Colonic mucosa (tissue), 4 donors: ENCODE measurements around the gene GNAS. TPM values are rescaled to one million over a fixed set of nuclear protein-coding genes. Genes with fewer than 3 reads are reported as not detected.

Source experiments
- DNase-seq: peaks from one replicate; pipeline ENCODE4 v3.0.0-alpha.2; 2020
- H3K27ac ChIP-seq: fragments of 200-600 bp; one replicate; pipeline ENCODE4 v1.8.0; 2021
- H3K27me3 ChIP-seq: fragments of 200-600 bp; one replicate; pipeline ENCODE4 v1.8.0; 2021
- H3K36me3 ChIP-seq: fragments of 200-600 bp; one replicate; pipeline ENCODE4 v1.8.0; 2021
- H3K4me1 ChIP-seq: fragments of 200-600 bp; one replicate; pipeline ENCODE4 v1.8.0; 2021; ENCODE audit warnings: mild to moderate bottlenecking
- H3K4me3 ChIP-seq: fragments of 200-600 bp; one replicate; pipeline ENCODE4 v1.8.0; 2021
- H3K9ac ChIP-seq, 2 donors: one replicate each; pipeline ENCODE4 v1.7.0; 2013; ENCODE audit warnings: control low read depth in 2 of 2, low read depth in 2 of 2, low read length in 2 of 2
- H3K9me3 ChIP-seq: fragments of 200-600 bp; one replicate; pipeline ENCODE4 v1.8.0; 2021
- CTCF ChIP-seq: fragments of 200-600 bp; IDR thresholded peaks from one replicate; pipeline ENCODE4 v1.8.0; 2022; ENCODE audit warnings: antibody characterized with exemption, mild to moderate bottlenecking
- intact Hi-C: fragments of 100-400 bp; cut with DNase I; formaldehyde crosslinking; loops from one replicate; pipeline ENCODE4 v1.14.1; 2022
- total RNA-seq, 2 donors: library from RNA; stranded (reverse); fragmentation: NEBNext Ultra II Directional in 1 of 2; extraction: Animal tissue kit (Norgen Biotek cat#: 25700) in 1 of 2; gene quantifications; one replicate each; pipeline ENCODE4 v1.2.1, GENCODE V29; 2021
- donor health status: healthy.
- donor health status: DM: no; HTN: no; CAD: no.
- donor health status: DM: no; HTN: no; CAD: no.

GNAS gene
- total RNA-seq, 2 donors from 2014 or later = 683 to 715 TPM

- H3K4me3 ChIP-seq = no peak overlapping the region
- no peaks in the 10 kb centered on the region for H3K9me3 ChIP-seq
- intact Hi-C loops = no loop called here
- H3K36me3 ChIP-seq = no peaks in the 10 kb centered on the region
- no peaks in the 10 kb centered on the region for H3K4me1 ChIP-seq
- no peaks in the 10 kb centered on the region for H3K27me3 ChIP-seq
- TF ChIP-seq CTCF = no peak
- no peak for DNase-seq
- H3K9ac ChIP-seq = no peak overlapping the region
- no peak overlapping the region for H3K27ac ChIP-seq
Measured at GRCh38 chr20:58810879-58811250, 41.7 kb upstream of the GNAS start.

GRCh38 chr20:58811334-58811733, 41.2 kb upstream of the GNAS start:
- no peaks in the 10 kb centered on the region for H3K27me3 ChIP-seq
- H3K27ac ChIP-seq = no peak overlapping the region
- no peaks in the 10 kb centered on the region for H3K4me1 ChIP-seq
- no peaks in the 10 kb centered on the region for H3K36me3 ChIP-seq
- no peak for DNase-seq
- no peak for TF ChIP-seq CTCF
- no peak overlapping the region for H3K4me3 ChIP-seq
- intact Hi-C loops = no loop called here
- H3K9ac ChIP-seq = no peak overlapping the region
- H3K9me3 ChIP-seq = no peaks in the 10 kb centered on the region

DNA sequence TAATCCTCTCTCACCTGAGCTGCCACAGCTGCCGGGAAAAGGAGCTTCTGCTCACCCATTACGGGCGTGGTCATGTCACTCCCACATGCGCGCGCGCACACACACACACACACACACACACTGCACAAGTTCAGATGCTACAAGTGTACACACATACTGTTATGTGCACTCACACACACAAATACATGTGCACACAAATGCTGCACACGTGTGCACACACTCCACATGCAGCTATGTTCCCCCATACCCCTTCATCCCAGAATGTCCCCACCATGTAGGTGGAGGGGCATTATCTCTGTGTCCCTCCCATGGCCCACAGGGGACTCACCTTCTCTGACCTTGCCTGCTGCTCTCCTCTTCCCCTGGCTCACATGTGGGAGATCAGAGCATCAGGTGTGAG, 39.1 kb upstream of the GNAS start:
- H3K9ac ChIP-seq = no peak overlapping the region
- intact Hi-C loops = no loop called here
- H3K36me3 ChIP-seq = no peaks in the 10 kb centered on the region
- DNase-seq = no peak
- H3K27me3 ChIP-seq = no peaks in the 10 kb centered on the region
- TF ChIP-seq CTCF = no peak
- H3K9me3 ChIP-seq = no peaks in the 10 kb centered on the region
- H3K4me1 ChIP-seq = no peaks in the 10 kb centered on the region
- no peak overlapping the region for H3K4me3 ChIP-seq
- no peak overlapping the region for H3K27ac ChIP-seq

DNA sequence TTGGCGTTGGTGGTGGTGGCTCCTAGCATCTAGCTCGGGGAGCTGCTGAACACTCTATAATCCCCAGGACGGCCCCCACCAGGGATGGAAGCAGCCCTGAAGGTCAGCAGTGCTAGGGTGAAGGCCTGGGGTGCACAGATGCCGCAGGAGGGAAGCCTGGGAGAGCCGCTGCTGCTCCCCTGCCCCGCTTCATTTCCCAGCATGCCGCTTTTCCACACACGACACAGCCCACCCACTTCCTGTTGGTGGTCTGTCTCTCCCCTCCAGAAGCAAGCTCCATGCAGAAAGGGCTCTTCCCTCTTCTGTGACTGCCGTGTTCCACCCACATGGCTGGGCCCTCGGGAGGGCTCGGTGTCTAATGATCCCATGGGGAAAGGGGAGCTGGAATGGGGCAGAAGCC, 37.1 kb upstream of the GNAS start:
- intact Hi-C loops = no loop called here
- H3K27ac ChIP-seq = no peak overlapping the region
- H3K36me3 ChIP-seq = no peaks in the 10 kb centered on the region
- DNase-seq = no peak
- no peak overlapping the region for H3K4me3 ChIP-seq
- H3K9me3 ChIP-seq = no peaks in the 10 kb centered on the region
- H3K9ac ChIP-seq = no peak overlapping the region
- no peaks in the 10 kb centered on the region for H3K4me1 ChIP-seq
- no peaks in the 10 kb centered on the region for H3K27me3 ChIP-seq
- TF ChIP-seq CTCF = no peak

DNA sequence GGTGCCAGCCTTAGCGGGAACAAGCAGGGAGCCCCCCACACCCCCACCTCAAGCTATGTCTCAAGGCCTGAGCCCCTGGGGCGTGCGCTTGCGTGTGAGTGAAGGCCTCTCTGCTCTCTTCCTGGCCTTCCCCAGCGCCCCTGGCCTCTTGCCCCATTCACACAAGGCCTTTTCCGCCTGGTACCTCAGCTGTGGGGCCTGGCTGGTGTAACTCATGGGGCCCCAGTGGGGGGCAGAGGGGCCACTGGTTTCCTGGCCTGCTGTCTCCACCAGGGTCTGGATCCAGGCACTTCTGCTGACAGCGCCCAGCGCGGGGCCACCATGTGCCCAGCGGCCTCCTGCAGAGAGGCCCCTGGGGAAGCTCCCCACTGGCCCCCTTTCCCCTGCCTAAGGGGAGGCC, 36.5 kb upstream of the GNAS start:
- H3K36me3 ChIP-seq = no peaks in the 10 kb centered on the region
- H3K27me3 ChIP-seq = no peaks in the 10 kb centered on the region
- TF ChIP-seq CTCF = no peak
- no peak overlapping the region for H3K9ac ChIP-seq
- intact Hi-C loops = no loop called here
- no peak overlapping the region for H3K27ac ChIP-seq
- no peak for DNase-seq
- no peak overlapping the region for H3K4me3 ChIP-seq
- H3K4me1 ChIP-seq = no peaks in the 10 kb centered on the region
- H3K9me3 ChIP-seq = no peaks in the 10 kb centered on the region
